Colon (tissue), 2 donors: ENCODE measurements around the gene STK11.

ENCODE experiments used
- FAIRE-seq: peaks from 2 replicates; lab custom pipeline; 2012; peaks lifted over from hg19 to GRCh38; lab: Jason Lieb, UNC
- donor health status: control.
- donor health status: control.

Gene STK11

DNA sequence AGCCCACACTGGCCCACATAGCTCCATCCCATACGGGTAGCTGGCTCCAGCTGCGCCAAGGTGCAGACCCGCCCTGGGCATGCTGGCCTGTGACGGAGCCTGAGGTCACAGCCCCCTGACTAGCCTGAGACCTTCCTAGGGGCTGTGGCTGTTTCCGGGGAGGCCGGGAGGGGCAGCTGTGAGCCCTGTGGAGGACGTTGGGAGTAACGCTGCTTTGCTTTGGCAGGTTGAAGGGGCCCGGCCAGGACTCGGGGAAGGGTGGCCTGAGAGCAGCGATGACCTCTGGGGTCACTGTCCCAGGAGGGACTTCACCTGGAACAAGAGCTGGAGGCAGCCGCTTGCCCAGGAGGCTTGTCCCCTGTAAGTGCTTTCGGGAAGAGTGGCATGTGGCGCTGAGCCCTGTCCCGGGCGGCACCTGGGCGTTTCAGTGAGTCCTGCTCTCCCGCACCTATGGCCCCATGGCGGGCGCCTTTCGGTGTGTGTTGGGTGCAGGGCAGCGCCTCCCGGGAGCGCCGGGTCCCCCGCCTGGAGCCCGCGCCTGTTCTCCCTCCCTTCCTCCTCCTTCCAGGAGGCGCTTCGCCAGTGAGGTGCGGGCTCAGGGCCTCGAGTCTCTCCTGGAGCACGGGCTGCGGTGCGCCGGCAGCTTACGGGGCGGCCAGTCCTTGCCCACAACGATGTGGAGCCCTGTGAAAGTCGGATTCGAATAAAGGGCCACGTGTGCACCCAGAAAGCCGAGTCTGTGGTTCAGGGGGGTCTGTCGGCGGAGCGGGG is 68.7 kb downstream of the STK11 start:
- FAIRE-seq, result no peak

GRCh38 chr19:1274852-1275259 is 69.3 kb downstream of the STK11 start:
- FAIRE-seq, result no peak

- no peak for FAIRE-seq
These were observed 69.8 kb downstream of the STK11 start, which contains the start of gene FAM174C for GRCh38 chr19:1275260-1275975. Gene FAM174C (plus strand): TSS chr19:1275530. CDS start chr19:1275550, 20 bp downstream.

DNA sequence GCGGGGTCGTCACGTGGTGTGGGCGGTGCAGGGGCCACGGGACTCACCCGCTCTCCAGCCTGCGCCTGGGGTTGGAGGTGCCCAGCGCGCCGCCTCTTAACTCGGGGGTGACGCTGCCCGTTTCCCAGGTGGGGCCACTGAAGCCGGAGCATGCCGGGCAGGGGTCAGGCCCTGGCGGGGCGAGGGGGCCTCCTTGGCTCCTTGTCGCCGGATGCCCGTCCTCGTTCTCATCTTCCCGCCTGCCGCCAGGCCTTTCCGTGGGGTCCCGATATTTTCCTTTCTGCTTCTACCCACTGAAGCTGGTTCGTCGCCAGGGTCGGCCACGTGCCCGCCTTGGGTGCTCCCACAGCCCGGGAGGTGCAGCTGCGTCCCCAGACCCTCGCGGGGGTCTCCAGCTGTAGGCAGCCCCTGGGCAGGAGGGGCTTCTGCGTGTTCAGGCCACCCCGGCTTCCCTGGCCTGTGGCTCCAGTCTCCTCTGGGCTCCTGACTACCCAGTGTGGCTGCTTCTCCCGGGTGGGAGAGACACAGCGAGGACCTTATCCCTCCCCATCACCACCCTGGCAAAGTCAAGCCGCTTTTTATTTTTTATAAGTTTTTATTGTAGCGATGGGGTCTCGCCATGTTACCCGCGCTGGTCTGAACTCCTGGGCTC is 70.5 kb downstream of the STK11 start:
- FAIRE-seq, result no peak

DNA sequence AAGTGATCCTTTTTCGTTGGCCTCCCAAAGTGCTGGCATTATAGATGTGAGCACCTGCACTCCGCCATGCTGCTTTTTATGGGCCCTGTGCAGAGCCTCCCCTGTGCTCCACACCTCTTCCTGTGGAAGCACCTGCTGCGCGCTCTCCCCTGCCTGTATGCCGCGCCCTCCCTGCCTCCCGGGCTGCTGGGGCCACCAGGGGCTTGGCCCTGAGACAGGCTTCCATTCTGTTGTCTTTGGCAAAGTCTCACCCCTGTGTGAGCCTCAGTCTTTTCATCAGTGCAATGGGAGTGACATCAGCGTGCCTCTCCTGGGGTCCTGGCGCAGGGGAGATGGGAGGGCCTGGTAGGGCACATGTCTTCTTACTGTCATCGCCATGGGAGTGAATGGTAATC is 71.0 kb downstream of the STK11 start:
- FAIRE-seq, result no peak

DNA sequence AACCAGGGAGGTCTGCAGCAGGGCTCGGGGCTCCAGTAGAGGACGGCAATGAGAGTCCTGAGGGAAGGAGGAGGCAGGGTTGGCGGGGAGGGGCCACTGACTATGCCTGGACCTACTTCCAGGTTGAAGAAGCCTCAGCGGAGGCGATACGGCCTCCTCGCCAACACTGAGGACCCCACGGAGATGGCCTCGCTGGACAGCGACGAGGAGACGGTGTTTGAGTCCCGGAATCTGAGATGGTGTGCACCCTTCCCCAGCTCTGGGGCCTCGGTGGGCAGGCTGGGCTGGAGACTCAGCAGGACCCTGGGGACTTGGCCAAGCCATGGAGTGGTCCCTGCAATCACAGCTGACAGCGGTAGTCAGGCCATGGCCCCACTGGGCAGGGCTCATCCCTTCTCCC is 71.5 kb downstream of the STK11 start:
- no peak for FAIRE-seq
